GM19035 (cell line): ENCODE measurements around the gene NLRP3.
A peak's percentile ranks its signal among the peaks of the same experiment; 100 is the strongest.
"Not testable (repeated sequence)": the region's sequence is repeated elsewhere in the genome, so short reads cannot be mapped to it uniquely, and the experiment has no call there.

Experiments
- ATAC-seq: cut with Tn5 transposase; IDR thresholded peaks from one replicate; pipeline ENCODE4 v1.9.1; 2021; ENCODE audit not compliant: unreplicated experiment

Gene NLRP3

GRCh38 chr1:247415423-247416361 is at the start of gene NLRP3:
Gene NLRP3, plus strand, starts transcription at chr1:247416173. Its CDS starts 2,628 bp downstream, at chr1:247418801.
- no peak for ATAC-seq

- not testable (repeated sequence) for ATAC-seq
Measured at GRCh38 chr1:247366345-247366744, 49.6 kb upstream of the NLRP3 start.

- ATAC-seq, result no peak
Measured at GRCh38 chr1:247366926-247367645, 48.9 kb upstream of the NLRP3 start.

GRCh38 chr1:247367786-247368422 is 48.1 kb upstream of the NLRP3 start:
- no peak for ATAC-seq

GRCh38 chr1:247368490-247369145 is 47.4 kb upstream of the NLRP3 start:
- no peak for ATAC-seq

- ATAC-seq, result no peak
Measured at GRCh38 chr1:247370786-247371732, 44.9 kb upstream of the NLRP3 start.

GRCh38 chr1:247371801-247372259 is 44.1 kb upstream of the NLRP3 start:
- no peak for ATAC-seq

GRCh38 chr1:247373721-247374141 is 42.2 kb upstream of the NLRP3 start:
- ATAC-seq, result no peak

GRCh38 chr1:247374651-247375334 is 41.2 kb upstream of the NLRP3 start:
- ATAC-seq, result not testable (repeated sequence)

GRCh38 chr1:247375747-247376146 is 40.2 kb upstream of the NLRP3 start:
- ATAC-seq, result no peak

GRCh38 chr1:247376659-247377058 is 39.3 kb upstream of the NLRP3 start:
- no peak for ATAC-seq

GRCh38 chr1:247377656-247378055 is 38.3 kb upstream of the NLRP3 start:
- not testable (repeated sequence) for ATAC-seq

GRCh38 chr1:247378334-247379073 is 37.5 kb upstream of the NLRP3 start:
- no peak for ATAC-seq

- no peak for ATAC-seq
Measured at GRCh38 chr1:247385283-247385682, 30.7 kb upstream of the NLRP3 start.

GRCh38 chr1:247386217-247386616 is 29.8 kb upstream of the NLRP3 start:
- peak; percentile 17 for ATAC-seq

- ATAC-seq, result no peak
Measured at GRCh38 chr1:247386687-247387086, 29.3 kb upstream of the NLRP3 start.

GRCh38 chr1:247387096-247387495 is 28.9 kb upstream of the NLRP3 start:
- ATAC-seq, result no peak

GRCh38 chr1:247387565-247387964 is 28.4 kb upstream of the NLRP3 start:
- ATAC-seq, result no peak
